ENCODE results near the gene TNRC6A.

TNRC6A gene

DNA sequence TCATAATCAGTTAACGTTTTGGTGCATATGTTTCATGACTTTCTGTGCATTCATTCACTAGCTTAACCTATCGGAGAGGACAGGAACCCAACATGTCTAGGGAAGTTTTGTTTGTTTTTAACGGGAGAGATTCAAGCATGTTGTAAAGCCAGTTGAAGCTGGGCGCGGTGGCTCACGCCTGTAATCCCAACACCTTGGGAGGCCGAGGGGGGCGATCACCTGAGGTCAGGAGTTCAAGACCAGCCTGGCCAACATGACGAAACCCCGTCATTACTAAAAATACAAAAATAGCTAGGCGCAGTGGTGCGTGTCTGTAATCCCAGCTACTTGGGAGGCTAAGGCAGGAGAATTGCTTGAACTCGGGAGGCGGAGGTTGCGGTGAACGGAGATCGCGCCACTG is 1.4 kb upstream of the TNRC6A start:
- H3K79me2 ChIP-seq (ENCODE audit: insufficient read depth, low read depth) = peaks cover 28% of the 10 kb centered on the region
- TF ChIP-seq, protein P1, sequence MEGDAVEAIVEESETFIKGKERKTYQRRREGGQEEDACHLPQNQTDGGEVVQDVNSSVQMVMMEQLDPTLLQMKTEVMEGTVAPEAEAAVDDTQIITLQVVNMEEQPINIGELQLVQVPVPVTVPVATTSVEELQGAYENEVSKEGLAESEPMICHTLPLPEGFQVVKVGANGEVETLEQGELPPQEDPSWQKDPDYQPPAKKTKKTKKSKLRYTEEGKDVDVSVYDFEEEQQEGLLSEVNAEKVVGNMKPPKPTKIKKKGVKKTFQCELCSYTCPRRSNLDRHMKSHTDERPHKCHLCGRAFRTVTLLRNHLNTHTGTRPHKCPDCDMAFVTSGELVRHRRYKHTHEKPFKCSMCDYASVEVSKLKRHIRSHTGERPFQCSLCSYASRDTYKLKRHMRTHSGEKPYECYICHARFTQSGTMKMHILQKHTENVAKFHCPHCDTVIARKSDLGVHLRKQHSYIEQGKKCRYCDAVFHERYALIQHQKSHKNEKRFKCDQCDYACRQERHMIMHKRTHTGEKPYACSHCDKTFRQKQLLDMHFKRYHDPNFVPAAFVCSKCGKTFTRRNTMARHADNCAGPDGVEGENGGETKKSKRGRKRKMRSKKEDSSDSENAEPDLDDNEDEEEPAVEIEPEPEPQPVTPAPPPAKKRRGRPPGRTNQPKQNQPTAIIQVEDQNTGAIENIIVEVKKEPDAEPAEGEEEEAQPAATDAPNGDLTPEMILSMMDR (conservative IDR thresholded peaks at IDR 0.05; ENCODE audit: low read depth, low read length) = no peak
- no peak overlapping the region for H2AFZ ChIP-seq (ENCODE audit: low read depth)

DNA sequence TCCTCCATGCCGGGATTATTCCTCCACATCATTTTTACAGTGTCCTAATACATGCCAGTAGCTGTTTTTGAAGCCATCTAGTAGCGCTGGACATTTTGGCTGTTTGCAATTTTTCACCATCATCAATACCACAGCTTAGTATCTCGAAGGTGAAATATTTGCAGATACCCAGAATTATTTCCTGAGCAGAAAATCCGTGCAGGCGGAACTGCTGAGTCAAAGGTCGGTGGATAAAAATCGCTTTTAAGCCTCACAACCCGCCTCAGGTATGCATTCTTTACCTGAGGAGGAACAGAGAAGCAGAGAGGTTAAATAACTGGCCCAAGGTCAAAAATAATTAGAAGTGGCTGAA is 584 bp upstream of the TNRC6A start:
- Histone ChIP-seq H3K27ac (peak overlapping the region; percentile 81), H2AFZ (ENCODE audit: low read depth) (peak overlapping the region; percentile 92), H3K79me2 (ENCODE audit: insufficient read depth, low read depth) (peaks cover 37% of the 10 kb centered on the region), H3K4me1 (ENCODE audit: low read depth, poor library complexity, severe bottlenecking) (peaks cover 32% of the 10 kb centered on the region), H3K27me3 (ENCODE audit: insufficient read depth, low read depth) (no peaks in the 10 kb centered on the region), H3K36me3 (ENCODE audit: insufficient read depth) (no peaks in the 10 kb centered on the region), H3K4me3 (IDR thresholded peaks at IDR 0.05; ENCODE audit: insufficient read depth, low read depth, low read length) (no peak overlapping the region), H3K9ac (peak overlapping the region; percentile 86), H4K20me1 (ENCODE audit: insufficient read depth) (0 out of 2 replicates have a peak, but pooled peaks cover under 1% of the 10 kb centered on the region), H3K4me2 (peak overlapping the region; percentile 73)
- TF ChIP-seq, protein P1 (conservative IDR thresholded peaks at IDR 0.05; ENCODE audit: low read depth, low read length) = no peak

More for the DNA sequence above, 1.4 kb upstream of the TNRC6A start:
- no peaks in the 10 kb centered on the region for H3K27me3 ChIP-seq (ENCODE audit: insufficient read depth, low read depth)
- no peaks in the 10 kb centered on the region for H3K36me3 ChIP-seq (ENCODE audit: insufficient read depth)
- H3K4me3 ChIP-seq (IDR thresholded peaks at IDR 0.05; ENCODE audit: insufficient read depth, low read depth, low read length) = no peak overlapping the region
- H3K4me2 ChIP-seq = no peak overlapping the region
- peaks cover 24% of the 10 kb centered on the region for H3K4me1 ChIP-seq (ENCODE audit: low read depth, poor library complexity, severe bottlenecking)
- H3K27ac ChIP-seq = no peak overlapping the region
- no peaks in the 10 kb centered on the region for H4K20me1 ChIP-seq (ENCODE audit: insufficient read depth)
- no peak overlapping the region for H3K9ac ChIP-seq

DNA sequence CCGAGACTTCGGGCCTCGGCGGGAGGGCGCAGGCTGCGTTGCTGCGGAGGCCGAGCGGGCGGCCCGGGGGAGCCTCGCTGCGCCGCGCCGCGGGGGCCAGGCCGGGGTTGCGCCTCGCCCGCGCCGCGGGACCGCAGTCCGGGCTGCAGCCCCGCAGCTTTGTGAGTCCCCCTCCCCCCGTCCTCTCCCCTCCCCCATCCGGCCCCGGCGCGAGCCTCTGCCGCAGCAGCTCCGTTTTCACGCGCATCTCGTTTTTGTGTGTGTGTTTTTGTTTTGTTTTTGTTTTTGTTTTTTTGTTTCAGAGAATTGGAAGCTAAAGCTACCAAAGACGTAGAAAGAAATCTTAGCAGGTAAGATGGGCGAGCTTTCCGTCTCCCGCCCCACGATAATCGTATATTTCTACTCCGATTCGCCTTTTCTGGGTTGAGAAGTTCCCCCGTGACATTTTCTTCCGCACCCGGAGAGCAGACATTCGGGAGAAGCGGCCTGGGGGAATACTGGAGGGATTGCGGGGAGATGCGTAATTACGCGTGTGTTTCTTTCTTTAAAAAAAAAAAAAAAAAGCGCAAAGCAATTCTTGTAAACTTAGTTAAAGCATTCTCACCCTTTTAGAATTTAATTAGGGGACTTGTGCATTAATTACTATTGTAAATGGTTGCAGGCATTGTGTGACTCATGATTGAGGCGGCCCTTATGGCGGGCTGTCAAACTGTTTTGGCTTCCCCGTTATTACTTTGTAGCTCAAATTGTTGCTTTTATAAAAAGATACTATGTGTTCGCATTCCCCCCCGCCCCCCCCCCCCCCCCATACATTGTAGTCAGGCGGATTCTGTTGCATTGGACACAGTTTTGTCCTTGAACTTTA is 732 bp downstream of the TNRC6A start:
- H3K4me3 ChIP-seq (IDR thresholded peaks at IDR 0.05; ENCODE audit: insufficient read depth, low read depth, low read length) = no peak overlapping the region

DNA sequence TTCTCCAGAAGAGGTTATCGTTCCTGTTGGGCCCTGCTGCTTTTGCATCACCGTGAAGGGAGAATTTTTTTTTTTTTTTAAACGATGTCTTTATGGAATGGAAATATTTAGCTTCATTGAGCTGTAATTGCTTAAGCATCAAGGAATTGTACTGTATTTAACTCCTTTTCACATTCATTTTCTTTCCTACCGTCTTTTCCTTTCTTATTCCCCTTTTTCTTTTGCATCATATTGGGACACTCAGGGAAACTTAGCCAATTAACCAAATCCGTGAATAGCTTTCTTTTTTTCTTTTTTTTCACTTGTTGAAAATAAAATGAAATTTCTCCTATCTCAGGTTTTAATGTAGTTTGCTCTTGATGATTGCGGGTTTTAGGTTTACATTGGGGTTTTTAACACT is 1.5 kb downstream of the TNRC6A start:
- Histone ChIP-seq H3K27ac (no peak overlapping the region), H3K4me1 (ENCODE audit: low read depth, poor library complexity, severe bottlenecking) (peaks cover 53% of the 10 kb centered on the region), H3K79me2 (ENCODE audit: insufficient read depth, low read depth) (peaks cover 57% of the 10 kb centered on the region), H4K20me1 (ENCODE audit: insufficient read depth) (peaks cover 16% of the 10 kb centered on the region; the same call in 1 of the 2 replicates), H3K9ac (no peak overlapping the region; the same call in 1 of the 2 replicates), H2AFZ (ENCODE audit: low read depth) (no peak overlapping the region), H3K4me3 (IDR thresholded peaks at IDR 0.05; ENCODE audit: insufficient read depth, low read depth, low read length) (no peak overlapping the region), H3K27me3 (ENCODE audit: insufficient read depth, low read depth) (no peaks in the 10 kb centered on the region), H3K4me2 (peak overlapping the region; percentile 94), H3K36me3 (ENCODE audit: insufficient read depth) (no peaks in the 10 kb centered on the region)
- TF ChIP-seq, protein P1 (conservative IDR thresholded peaks at IDR 0.05; ENCODE audit: low read depth, low read length) = no peak

More for the DNA sequence above, 732 bp downstream of the TNRC6A start:
- Histone ChIP-seq H3K27me3 (ENCODE audit: insufficient read depth, low read depth) (no peaks in the 10 kb centered on the region), H3K36me3 (ENCODE audit: insufficient read depth) (no peaks in the 10 kb centered on the region), H3K9ac (peak overlapping the region; percentile 86), H4K20me1 (ENCODE audit: insufficient read depth) (peaks cover 10% of the 10 kb centered on the region; the same call in 1 of the 2 replicates), H3K4me2 (peak overlapping the region; percentile 94), H2AFZ (ENCODE audit: low read depth) (peak overlapping the region; percentile 92), H3K79me2 (ENCODE audit: insufficient read depth, low read depth) (peaks cover 50% of the 10 kb centered on the region), H3K27ac (peak overlapping the region; percentile 81), H3K4me1 (ENCODE audit: low read depth, poor library complexity, severe bottlenecking) (peaks cover 45% of the 10 kb centered on the region)
- TF ChIP-seq, protein P1 (conservative IDR thresholded peaks at IDR 0.05; ENCODE audit: low read depth, low read length) = no peak
